Measurements from ENCODE around the gene DTNB.

Gene DTNB

GRCh38 chr2:25454824-25455611 is 218.4 kb downstream of the DTNB start:
- no peak overlapping the region for H3K4me3 ChIP-seq (replicated peaks in 1 of 2; ENCODE audit: low read depth in 2 of 2, low read length in 2 of 2)
- DNase-seq (ENCODE audit: low read depth in 2 of 2): no peak
- no peak for TF ChIP-seq CTCF (IDR thresholded peaks at IDR 0.05; ENCODE audit: low read depth, low read length)

GRCh38 chr2:25453199-25453905 is 220.0 kb downstream of the DTNB start:
- no peak overlapping the region for H3K4me3 ChIP-seq (replicated peaks in 1 of 2; ENCODE audit: low read depth in 2 of 2, low read length in 2 of 2)
- TF ChIP-seq CTCF (IDR thresholded peaks at IDR 0.05; ENCODE audit: low read depth, low read length): no peak
- peak in 1 of 2 donors; percentile 4 for DNase-seq (ENCODE audit: low read depth in 2 of 2)

- TF ChIP-seq CTCF (IDR thresholded peaks at IDR 0.05; ENCODE audit: low read depth, low read length): no peak
- DNase-seq (ENCODE audit: low read depth in 2 of 2): no peak
- no peak overlapping the region for H3K4me3 ChIP-seq (replicated peaks in 1 of 2; ENCODE audit: low read depth in 2 of 2, low read length in 2 of 2)
Measured at GRCh38 chr2:25448808-25449207, 224.6 kb downstream of the DTNB start.

- no peak for DNase-seq (ENCODE audit: low read depth in 2 of 2)
- no peak overlapping the region for H3K4me3 ChIP-seq (replicated peaks in 1 of 2; ENCODE audit: low read depth in 2 of 2, low read length in 2 of 2)
- TF ChIP-seq CTCF (IDR thresholded peaks at IDR 0.05; ENCODE audit: low read depth, low read length): no peak
Measured at GRCh38 chr2:25447018-25447417, 226.4 kb downstream of the DTNB start.

GRCh38 chr2:25446122-25446521 is 227.3 kb downstream of the DTNB start:
- no peak for TF ChIP-seq CTCF (IDR thresholded peaks at IDR 0.05; ENCODE audit: low read depth, low read length)
- DNase-seq (ENCODE audit: low read depth in 2 of 2): no peak
- no peak overlapping the region for H3K4me3 ChIP-seq (replicated peaks in 1 of 2; ENCODE audit: low read depth in 2 of 2, low read length in 2 of 2)

- no peak for DNase-seq (ENCODE audit: low read depth in 2 of 2)
- no peak overlapping the region for H3K4me3 ChIP-seq (replicated peaks in 1 of 2; ENCODE audit: low read depth in 2 of 2, low read length in 2 of 2)
- TF ChIP-seq CTCF (IDR thresholded peaks at IDR 0.05; ENCODE audit: low read depth, low read length): no peak
Measured at GRCh38 chr2:25445464-25445863, 227.9 kb downstream of the DTNB start.

Measured in cardiac fibroblast (primary cell).